ENCODE data around the gene KCNQ1OT1.

The KCNQ1OT1 gene

DNA sequence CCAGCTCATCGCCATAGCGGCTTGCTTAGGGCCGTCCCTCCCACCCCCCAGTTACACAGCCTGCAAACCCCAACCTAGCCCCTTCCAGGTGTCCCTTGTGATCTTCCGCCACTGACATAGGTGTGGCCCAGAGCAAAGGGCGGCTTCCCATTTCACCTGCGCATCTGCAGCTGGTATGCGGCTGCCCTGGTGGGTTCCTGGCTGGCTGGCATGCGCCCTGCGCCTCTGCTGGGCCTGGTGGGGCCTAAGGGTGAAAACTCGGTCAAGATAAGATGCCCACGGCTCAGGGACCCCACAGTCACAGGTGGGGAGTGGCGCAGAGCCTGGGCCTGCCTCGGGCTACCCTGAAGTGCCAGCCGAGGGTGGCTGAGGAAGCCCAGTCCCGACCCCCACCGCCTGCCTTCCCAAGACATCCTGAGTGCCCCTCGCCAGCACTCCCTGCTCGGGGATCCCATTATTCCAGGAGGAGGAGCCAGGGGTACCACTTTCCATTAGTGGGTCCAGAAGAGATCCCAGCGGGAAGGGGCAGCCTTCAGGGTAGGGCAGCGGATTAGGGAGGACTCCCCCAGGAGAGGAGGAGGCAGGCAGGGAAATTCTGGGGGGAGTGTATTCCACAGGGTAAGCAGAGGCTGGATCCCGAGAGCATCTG lies 36.9 kb upstream of the KCNQ1OT1 start:
- no peak for DNase-seq

DNA sequence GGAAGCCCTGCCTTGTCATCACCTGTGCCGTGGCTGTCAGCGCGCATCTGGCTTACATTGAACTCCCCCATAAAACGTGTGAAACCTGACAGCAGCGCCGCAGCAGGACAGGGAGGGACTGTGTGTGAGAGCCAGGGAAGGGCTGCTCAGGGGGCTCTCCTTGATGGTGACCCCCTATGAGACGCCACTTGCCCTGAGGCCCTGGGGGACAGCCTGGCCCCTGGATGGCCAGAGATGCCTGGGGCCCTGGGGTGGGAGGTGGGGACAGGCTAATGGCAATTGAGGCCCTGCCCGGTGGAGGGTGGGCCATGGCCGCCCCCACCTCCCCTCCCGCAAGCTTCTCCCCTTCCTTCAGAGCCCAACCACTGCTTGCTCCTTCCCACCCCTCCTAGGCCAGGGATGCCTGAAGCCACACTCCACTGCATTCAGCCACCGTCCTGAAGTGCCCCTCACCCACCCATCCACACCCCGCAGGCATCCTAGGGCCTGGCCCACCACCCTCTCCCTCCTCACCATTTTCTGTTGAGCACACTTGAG lies 35.3 kb upstream of the KCNQ1OT1 start:
- no peak for DNase-seq

DNA sequence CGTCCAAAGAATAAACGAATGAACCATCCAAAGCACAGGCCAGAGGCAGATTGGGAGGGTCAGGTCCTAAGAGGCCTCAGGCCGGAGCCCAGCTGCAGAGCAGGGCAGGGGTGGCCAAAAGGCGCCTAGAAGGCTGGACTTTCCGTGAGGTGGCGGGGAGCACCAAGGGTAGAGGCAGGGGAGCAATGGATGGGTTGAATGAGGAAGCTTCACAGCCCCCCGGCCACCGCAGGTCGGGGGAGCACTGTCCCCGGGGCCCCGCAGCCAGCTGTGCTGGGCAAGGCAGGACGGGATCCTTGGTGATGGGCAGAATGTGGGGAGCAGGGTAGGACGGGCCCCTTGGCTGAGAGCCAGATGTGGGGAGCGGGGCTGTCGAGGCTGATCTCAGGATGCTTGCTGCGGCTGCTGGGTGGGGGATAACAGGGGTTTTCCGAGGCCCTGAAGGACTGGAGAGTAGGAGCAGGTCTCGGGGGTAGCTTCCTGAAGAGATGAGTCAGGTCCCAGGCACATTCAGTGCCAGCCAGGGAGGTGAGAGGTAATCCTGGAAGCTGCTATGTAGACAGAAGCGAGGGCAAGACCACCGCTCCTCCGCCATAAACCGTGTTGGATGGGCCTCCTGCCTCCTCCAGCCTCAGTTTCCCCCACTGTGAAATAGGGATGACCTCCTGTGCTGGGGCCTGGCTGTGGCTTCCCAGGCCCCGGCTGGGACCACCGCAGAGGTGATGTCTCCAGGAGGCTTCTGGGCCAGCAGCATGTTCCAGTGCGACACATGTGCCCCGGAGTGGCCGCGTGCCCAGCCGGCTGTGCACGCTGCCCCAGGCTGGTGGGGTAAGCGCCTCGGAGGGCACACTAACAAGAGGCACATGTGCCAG lies 34.6 kb upstream of the KCNQ1OT1 start:
- no peak for DNase-seq

DNA sequence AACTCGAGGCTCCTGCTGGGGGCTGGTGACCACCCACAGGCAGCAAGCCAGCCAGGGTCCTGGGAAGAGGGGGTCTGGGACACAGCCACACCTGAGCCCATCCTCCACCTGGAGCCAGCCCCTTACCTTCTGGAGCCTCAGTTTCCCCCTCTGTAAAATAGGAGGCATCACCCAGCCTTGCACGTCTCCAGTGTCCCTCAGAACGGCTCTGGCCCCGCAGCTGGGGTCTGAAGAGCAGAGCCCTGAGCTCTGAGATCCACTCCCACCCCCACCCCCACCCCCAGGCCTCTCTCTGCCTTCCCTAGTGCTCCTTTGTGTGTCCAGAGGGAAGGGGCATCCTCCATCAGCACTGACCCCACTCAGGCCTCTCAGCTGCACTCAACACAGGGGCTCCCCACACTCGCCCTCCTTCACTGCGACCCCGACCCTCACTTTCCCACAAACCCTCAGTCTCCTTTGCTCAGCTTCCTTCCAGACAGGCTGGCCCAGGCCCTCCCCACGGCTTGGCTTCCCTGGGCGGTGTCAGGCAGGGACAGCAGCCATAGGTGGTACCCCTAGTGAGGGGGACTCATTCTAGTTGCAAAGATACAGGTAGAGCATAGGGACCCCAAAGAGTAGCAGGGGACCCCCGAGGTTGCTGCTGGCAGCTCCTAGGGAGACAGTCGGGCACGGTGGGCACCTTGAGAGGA lies 33.3 kb upstream of the KCNQ1OT1 start:
- no peak for DNase-seq

DNA sequence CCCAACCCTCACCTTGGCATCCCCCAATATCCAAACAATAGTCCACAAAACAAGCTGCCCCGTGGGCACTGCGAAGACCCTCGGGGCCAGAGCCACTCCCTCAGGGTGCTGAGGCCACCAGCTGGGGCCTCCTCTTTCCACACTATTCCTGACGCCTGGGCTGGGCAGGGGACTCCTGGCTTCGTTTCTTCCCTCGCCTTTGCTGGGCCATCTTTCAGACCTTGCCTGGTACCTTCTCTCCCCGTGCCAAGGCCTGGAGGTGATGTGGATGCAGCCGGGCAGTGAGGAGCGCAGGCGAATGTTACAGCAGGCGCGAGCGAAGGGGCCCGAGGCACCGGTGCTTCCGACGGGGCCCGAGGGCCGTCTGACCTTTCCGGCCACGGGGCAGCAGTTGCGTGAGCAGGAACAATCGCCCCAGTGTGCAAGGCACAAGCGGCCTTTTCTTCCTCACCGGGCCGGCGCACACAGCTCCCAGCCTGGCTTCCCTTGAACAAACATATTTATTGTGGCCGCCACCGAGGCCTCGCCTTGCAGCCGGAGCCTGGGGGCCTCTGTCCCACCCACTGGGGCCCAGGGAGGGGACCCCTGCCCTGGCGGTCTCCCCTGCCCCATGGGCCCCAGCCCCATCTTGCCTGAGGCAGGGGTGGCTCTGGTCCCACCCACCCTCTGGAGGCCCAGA lies 32.6 kb upstream of the KCNQ1OT1 start:
- DNase-seq = no peak

DNA sequence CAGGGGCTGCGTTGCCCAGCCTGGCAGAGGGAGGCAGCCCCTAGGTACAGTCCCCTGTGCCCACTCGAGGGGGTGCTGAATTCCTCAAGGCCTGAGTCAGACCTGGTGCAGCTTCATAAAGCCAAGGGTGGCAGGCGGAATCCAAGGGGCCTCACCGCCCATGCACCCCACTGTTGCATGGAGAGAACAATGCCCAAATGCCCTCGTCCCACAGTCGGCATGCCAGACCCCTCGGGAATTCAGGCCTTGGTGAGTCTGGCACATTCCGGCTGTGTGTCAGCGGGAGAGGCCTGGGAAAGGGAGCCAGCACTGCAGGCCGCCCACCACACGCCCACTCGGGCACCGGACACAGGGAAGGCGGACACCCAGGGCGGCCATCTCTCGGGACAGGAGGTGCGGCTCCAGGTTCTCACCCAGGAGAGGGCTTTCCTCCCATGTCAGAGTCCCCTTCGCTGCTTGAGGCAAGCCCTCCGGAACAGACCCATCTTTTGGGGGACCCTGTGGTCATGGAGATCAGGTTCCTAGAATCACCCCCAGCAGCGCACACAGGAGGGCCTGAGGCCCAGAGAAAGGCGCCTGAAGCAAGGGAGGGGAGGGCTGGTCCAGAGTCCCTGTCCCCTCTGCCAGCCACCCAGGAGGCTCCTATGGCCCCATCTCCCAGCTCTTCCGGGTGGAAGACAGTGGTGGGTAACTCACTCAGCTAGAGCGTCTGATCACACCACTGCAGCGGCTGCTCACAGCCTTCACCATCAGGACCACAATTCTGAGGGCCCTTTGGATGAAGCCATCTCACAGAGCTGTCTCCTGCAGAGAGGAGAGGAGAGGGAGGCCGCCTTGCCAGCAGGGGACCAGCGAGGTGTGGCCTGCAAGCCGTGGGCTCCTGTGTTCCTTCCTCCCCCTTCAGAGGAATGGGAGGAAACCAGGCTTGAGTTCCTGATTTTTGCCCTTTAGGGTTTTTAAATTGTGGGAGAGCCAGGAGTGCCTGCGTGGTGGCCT lies 31.6 kb upstream of the KCNQ1OT1 start:
- peak; percentile 21 for DNase-seq

DNA sequence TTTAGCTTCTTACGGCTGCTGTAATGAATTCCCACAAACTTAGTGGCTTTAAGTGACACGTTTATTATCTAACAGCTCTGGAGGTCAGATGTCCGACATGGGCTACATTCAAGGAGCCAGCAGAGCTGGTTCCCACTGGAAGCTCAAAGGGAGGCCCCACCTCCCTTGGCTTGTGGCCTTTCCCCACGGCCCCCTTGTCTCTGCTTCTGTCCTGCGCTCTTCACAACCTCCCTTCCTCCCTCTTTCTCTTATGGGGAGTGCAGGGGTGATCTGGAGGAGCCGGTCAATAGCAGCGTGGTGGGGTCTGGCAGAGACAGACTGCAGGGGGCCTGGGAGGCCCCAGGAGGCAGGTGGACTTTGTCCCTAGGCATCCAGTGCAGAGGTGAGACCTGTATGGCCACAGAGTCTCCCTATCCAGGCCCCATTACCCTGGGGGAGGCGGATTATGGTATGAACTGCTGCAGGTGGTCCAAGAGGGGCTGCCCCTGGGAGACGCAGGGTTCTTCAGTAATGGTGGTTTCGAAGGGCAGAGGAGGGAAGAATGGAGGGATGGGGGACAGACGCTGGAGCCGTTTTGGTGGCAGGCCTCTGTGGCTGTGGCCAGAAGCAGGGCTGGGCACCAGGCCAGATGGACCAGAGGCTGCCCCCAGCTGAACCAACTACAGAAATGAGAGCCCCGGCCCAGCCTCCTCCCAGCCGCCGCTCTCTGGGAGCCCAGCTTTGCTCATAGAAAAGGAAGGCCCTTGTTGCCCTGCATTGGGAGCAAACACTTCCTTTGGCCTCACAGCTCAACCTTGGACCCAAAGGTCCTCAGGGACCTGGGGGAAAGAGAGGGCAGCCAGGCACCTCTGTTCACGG lies 30.7 kb upstream of the KCNQ1OT1 start:
- no peak for DNase-seq

DNA sequence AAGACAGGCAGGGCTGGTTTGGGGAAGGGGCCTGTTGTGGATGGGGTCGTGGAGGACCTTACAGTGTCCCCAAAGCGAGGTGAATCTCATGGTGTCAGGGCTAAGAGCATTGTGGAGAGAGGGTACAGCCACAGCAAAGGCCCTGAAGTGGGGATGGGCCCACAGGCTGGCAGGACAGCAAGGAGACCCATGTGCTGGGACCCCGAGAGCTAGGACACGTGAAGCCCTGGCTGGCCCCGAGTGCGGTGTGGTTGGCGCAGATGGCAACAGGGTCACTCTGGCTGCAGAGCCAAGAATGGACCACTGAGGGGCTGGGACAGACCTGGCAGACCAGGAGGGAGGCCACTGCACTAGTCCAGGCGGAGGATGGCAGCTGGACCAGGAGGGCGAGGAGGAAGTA lies 30.0 kb upstream of the KCNQ1OT1 start:
- no peak for DNase-seq

DNA sequence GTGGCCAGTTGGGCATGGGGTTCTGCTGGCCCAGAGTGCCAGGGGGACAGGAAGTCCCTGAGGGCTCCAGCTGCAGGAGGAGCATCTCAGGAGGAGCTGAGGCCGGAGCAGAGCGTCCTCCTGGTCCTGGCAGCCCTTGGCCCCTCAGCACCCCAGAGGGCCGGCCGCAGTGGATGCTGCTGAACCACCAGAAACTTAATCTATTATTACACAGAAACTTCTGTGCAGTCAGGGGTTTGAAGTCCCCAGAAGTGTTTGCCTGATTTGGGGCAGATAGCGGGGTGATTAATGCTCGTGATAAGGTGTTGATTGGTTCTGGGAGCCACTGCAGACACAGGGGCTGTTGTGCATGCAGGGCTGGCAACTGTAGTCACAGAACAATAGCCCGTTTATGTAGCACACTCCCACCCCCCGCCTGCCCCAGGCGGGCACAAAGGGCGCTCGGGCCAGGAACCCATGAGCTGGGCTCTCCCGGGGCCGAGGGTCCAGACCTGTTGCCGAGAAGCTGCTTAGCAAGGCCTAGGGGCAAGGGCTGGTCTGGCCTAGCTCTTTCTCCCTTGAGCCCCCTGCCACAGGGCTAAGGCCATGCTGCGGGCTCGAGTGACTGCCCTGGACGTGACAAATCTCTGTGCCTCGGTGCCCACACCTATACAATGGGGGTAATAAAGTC lies 29.0 kb upstream of the KCNQ1OT1 start:
- no peak for DNase-seq

DNA sequence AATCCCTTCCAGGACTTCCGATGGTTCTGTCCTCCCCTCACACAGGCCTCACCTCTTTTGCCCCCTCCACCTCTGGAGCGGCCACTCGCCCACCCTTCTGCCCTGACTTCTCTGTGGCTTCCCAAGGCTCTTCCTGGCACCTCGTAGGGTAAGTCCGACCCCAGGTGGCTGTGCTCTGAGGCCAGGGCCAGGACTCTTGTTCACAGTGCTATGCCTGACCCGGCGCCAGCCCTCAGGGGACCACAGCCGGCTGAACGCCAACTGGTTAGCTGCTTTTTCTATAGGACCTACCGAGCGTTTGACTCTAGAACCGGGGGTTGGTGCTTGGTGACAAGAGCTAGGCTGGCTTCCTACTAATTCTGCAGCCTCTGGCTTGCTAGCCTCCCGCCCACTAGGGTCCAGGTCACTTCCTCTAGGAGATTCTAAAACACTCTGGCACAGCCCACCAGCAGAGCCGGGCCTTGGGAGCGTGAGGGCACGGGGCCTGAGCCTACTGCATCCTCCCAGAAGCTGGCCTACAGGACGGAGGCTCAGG lies 28.4 kb upstream of the KCNQ1OT1 start:
- DNase-seq = no peak

DNA sequence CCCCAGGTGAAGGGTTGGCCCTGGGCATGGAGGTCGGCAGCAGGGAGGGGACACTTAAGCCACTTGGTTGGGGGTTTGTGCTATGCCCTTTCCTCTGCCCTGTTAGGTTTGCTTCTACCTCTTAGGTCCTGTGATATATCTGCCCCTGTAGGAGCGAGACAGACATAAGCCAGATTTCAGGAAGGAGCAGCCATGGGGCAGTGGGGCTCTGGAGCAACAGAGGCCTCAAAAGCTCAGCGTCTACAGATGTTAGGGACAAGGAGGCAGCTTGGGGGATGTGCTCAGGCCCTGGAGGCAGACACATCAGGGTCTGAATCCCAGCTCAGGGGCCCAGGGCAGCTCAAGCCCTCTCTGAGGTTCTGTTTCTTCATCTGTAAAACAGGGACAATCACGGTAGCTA lies 27.2 kb upstream of the KCNQ1OT1 start:
- DNase-seq = no peak

DNA sequence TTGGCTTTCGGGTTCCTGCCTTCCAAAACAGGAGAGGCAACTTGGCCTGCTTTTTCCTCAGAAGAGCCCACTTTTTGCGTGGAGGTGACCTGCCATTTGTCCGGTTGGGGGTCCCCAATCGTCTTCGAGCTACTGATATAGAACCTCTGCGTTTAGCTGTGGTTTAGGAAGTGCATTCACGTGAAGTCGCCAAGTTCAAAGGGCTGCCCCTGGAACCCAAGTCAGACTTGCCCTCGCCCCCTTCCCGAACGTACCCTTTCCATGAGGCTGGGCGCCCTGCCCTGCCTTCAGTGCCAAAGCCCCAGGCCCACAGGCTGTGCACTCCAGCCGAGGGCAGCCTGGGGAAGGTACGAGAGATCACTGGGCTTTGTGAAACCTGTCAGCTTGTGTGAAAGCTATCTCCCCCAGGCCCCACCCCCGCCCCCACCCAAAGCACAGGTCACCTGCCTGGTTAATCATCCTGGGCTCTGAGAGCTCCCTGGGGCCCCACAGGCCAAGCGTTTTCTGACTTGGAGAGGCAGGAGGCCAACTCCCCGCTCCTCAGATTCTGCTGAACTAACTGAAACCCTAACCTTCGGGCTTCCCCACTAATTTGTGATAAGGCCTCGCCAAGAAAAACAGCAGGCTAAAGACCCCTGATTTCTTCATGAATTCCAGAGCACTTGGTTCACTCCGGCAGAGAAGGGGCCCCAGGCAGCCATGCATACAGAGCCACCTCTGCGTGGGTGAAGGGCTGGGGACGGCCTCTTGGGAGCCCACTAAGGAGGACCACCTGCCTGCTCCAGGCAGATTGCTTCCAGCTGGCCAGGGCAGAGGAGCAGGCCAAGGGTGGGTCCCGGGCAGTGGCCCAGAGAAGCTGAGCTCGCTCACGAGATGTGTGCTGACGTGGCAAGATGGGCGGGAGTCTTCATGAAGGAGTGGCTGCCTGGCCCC lies 25.8 kb upstream of the KCNQ1OT1 start:
- DNase-seq = no peak

DNA sequence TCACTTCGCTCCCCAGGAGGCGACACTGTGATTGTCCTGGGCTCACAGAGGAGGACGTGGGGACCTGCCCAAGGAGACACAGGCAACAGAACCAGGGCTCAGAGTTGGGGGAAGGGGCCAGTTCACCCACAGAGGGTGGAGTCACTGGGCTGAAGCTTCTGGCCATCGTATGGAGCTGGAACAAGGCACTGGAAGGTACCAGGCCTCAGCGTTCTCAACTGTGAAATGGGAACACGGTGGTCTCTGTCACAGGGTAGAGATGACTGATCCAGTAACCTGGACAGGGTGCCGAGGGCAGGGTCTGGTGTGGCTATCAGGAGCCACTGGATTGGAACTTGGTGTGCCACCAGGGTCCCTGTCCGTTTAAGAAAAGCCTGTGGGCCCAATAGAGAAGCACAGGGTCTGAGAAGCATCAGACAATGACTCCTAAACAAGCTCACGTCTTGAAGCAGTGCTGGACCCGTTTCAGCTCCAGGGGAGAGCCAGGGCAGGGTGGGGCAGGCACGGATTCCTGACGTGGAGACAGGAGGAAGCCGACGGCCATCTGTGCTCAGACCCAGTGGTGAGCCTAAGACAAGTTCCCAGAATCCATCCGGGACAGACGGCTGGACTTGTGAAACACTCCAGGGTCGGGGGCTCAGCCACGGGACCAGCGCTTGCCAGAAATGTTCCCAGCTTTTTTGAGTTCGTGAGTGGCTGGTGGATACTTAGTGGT lies 25.0 kb upstream of the KCNQ1OT1 start:
- no peak for DNase-seq

DNA sequence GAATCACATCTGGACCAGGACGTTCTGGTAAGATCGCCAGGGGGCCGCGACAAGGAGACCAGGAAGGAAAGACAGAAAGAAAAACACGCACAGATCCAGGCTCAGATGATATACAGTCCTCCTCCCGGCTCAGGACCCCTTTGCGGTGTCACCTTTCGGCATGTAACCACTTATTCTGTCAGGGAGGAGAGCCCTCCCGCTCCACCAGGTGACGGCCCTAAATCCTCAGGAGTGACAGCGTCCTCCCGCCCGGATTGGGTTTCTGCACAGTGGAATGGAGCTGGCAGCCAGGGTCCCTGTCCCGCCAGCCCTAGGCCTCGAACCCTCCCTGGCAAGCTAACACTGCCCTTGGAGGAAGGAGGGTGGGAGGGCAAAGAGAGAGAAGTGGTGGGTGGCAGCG lies 24.3 kb upstream of the KCNQ1OT1 start:
- no peak for DNase-seq

DNA sequence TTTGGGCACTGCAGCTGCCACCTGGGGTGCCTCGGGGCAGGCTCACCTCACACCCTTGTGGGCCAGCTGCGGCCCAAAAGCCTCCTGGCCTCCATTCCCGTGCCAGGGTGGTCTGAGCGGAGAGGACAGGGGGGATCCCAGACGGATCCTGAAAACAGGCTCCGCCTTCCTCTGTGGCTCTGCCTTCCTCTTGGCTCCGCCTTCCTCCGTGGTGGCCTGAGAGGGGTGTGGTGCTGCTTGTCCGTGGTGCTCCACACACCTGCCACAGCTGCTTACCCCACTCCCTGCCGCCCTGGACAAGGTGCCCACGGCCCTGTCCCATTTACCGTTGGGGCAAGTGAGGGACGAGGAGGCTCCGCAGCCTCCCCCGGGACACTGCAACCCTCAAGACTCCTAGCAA lies 23.2 kb upstream of the KCNQ1OT1 start:
- no peak for DNase-seq

DNA sequence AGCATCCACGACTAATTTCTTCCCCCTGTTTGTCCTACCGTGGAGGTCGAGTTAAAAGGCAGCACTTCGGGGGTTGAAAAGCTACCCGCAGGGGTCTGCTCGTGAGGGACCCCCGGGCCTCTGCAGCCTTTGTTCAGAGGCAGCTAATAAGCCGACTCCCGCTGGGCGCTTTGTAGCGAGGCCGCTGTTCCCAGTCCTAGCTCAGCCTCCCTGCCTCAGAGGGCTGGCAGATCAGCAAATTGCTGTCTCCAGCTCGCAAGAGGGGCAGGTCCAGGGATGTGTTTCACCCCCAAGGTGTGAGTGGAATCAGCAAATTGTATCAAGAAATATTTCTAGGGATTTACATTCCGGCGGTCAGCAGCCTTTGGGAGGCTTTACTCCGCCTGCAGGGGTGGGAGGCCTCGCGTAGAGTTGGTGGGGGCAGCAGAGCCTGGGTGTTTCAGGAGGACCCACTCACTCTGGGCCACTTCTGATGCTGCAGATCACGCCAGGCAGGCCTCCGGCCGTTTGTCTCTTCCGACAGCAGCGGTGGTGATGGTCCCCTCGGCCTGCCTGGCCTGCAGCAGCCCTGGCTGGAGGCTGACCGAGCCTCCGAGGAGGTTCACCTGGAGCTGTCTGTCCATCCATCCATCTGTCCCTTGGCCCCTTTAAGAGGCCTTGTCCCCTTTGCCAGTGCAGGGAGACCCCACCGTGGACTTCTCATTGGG lies 21.6 kb upstream of the KCNQ1OT1 start:
- DNase-seq = peak; percentile 48

DNA sequence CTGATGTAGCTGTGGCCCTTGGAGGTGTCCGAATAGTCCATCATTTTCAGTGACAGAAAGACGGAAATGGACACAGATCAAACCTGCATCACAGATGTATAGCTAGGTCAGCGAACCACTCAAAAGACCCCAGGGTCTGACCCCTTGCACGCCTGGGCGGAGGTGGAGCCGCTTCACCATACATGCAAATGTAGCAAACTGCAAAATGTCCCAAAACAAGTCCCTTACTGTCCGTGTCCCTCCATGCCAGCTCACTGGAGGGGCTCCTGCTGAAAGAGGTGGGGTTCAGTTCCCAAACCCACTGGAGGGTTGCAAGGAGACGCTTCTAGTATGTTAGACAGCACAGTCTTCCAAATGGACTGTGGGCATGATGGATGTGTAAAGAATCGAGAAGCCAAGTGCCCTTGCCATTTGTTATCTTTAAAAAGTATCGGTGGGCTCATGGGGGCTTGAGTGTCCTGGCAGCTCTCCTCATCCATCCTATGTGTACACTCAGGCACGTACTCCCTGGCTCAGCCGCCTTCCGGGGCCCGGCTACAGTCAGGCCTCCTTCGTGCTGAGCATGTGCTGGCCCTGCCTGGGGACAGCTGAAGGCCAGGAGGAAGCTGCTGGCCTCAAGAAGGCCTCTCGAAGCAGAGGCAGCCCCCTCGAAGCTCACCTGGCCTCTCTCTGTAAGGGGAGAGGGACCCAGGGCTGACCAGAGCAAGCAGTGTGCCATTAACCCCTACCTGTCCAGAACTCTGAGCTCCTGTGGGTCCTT lies 20.2 kb upstream of the KCNQ1OT1 start:
- no peak for DNase-seq

All from NCI-H69 (cell line).